Renal pelvis (tissue), 4 donors: ENCODE data around the gene HLA-A. TPM values are rescaled to one million over a fixed set of nuclear protein-coding genes. Genes with fewer than 3 reads are reported as not detected.
"Not testable (repeated sequence)": the region's sequence is repeated elsewhere in the genome, so short reads cannot be mapped to it uniquely, and the experiment has no call there.

ENCODE experiments used
- DNase-seq: peaks from one replicate; pipeline ENCODE4 v3.0.0-alpha.2; 2013
- polyA plus RNA-seq, 3 donors: library from polyadenylated mRNA; unstranded; fragments of 120-200 nt; gene quantifications; one replicate each; pipeline ENCODE4 v1.2.1, GENCODE V29; 2013; ENCODE audit not compliant: insufficient read length in 3 of 3

HLA-A gene
- polyA plus RNA-seq, 3 donors: 177 to 196 (median 179) TPM

DNA sequence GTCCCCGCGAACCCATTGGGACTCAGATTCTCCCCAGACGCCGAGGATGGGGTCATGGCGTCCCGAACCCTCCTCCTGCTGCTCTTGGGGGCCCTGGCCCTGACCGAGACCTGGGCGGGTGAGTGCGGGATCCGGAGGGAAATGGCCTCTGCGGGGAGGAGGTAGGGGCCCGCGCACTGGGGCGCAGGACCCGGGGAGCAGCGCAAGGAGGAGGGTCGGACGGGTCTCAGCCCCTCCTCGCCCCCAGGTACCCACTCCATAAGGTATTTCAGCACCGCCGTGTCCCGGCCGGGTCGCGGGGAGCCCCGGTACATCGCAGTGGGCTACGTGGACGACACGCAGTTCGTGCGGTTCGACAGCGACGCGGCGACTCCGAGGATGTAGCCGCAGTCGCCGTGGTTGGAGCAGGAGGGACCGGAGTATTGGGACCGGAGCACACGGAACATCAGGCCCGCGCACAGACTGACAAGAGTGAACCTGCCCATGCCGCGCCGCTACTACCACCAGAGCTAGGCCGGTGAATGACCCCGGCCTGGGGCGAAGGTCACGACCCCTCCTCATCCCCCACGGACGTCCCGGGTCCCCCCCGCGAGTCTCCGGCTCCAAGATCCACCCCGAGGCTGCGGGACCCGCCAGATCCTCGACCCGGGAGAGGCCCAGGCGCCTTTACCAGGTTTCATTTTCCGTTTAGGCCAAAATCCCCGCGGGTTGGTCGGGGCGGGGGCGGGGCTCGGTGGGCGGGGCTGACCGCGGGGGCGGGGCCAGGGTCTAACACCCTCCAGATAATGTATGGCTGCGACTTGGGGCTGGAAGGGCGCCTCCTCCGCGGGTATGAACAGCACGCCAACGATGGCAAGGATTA, 15.7 kb upstream of the HLA-A start:
- DNase-seq: peak; percentile 44

DNA sequence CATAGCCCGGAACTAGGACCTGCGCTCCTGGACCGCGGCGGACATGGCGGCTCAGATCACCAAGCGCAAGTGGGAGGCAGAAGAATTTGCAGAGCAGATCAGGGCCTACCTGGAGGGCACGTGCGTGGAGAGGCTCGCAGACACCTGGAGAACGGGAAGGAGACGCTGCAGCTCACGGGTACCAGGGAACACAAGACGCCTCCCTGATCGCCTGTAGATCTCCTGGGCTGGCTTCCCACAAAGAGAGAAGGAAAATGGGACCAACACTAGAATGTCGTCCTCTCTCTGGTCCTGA, 15.1 kb upstream of the HLA-A start:
- DNase-seq: no peak

DNA sequence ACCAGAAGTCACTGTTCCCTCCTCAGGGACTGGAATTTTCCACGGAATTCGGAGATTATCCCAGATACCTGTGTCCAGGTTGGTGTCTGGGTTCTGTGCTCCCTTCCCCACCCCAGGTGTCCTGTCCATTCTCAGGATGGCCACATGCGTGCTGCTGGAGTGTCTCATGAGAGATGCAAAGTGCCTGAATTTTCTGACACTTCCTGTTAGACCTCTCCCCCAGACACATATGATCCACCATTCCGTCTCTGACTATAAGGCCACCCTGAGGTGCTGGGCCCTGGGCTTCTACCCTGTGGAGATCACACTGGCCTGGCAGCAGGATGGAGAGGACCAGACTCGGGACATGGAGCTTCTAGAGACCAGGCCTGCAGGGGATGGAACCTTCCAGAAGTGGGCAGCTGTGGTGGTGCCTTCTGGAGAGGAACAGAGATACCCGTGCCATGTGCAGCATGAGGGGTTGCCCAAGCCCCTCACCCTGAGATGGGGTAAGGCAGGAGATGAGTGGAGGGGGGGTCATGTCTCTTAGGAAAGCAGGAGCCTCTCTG, 14.4 kb upstream of the HLA-A start:
- DNase-seq: no peak

DNA sequence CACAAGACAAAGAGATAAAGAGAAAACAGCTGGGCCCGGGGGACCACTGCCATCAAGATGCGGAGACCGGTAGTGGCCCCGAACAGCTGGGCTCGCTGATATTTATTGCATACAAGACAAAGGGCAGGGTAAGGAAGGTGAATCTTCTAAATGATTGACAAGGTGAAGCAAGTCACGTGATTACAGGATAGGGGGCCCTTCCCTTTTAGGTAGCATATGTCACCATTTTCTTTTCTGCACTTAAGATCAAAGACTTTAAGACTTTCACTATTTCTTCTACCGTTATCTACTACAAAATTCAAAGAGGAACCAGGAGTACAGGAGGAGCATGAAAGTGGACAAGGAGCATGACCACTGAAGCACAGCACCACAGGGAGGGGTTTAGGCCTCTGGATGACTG, 12.3 kb upstream of the HLA-A start:
- DNase-seq: not testable (repeated sequence)

DNA sequence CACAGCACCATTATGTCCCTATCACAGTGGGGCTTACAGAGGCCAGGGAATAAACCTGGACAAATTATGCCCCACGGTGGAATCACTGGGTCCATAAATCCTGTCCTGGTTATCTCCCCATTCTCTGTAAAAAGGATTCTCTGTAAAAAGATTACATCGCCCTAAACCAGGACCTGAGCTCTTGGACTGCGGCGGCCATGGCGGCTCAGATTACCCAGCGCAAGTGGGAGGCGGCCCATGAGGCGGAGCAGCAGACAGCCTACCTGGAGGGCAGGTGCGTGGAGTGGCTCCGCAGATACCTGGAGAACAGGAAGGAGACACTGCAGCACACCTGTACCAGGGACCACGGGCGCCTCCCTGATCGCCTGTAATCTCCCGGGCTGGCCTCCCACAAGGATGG, 8.4 kb upstream of the HLA-A start:
- no peak for DNase-seq

DNA sequence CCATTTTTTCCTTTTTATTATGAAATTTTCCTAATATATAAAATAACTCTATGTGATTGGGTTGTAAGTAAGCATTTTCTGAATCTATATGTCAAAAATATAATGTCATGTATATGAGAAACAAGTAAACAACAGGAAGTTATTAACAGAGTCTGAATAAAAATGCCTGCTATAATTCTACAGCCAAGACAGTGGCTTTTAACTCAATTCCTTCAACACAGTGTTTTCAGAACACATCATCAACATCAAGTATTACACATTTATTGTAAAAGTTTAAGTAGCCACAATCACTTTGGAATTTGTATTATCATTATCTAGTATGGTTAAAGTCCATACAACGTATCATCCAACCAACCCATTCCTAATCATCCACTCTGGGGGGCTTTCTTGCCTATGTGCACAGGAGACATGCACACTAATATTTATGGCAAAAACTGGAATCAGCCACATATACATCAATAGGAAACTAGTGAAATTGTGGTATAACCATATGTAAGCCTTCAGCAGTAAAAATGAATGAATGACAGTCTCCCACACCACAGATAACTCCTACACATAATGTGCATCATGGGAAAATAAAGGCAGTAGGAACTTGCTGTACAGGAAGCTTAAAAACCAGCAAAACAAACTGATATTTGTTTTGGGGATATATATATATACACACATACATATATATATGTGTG, 6.9 kb upstream of the HLA-A start:
- DNase-seq: no peak

DNA sequence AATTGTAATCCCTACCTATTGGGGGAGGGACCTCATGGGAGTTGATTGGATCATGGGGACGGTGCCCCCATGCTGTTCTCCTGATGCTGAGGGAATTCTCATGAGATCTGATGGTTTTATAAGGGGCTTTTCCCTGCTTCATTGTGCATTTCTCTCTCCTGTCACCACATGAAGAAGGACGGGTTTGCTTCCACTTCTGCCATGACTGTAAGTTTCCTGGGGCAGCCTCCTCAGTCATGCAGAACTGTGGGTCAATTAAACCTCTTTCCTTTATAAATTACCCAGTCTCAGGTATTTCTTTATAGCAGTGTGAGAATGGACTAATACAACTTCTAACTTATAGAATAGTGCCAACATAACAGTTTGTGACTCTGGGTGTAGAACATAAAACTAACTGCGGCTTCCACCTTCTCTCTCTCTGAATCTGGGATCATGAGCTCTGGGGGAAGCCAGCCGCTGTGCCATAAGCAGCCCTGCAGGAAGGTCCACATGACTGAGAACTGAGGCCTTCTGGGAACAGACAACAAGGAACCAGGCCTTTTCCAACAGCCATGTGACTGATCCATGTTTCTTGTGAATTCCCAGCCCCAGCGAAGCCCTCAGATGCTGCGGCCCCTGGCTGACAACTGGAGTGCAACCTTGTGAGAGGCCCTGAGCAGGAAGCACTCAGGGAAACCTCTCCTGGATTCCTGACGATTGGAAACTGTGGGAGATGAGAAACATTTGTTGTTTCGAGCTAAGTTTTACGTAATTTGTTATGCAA, 3.4 kb upstream of the HLA-A start:
- no peak for DNase-seq

DNA sequence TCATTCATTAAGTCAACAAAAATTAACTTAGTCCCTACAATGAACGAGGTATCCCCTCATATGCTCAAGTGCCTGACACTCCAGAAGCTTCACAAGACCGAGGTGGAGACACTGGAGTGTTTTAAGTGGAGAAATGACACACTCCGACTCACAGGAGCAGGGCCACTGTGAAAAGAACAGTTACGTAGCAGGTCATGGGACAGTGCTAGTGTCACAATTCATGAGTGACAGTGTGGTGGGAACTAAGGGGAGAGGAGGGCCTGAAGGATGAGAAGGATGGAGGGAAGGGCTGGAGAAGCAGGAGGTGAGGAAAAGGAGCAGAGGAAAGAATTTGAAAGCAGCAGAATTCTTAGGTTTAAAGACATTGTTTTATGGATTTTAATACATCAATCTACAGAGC, 1.3 kb upstream of the HLA-A start:
- no peak for DNase-seq

DNA sequence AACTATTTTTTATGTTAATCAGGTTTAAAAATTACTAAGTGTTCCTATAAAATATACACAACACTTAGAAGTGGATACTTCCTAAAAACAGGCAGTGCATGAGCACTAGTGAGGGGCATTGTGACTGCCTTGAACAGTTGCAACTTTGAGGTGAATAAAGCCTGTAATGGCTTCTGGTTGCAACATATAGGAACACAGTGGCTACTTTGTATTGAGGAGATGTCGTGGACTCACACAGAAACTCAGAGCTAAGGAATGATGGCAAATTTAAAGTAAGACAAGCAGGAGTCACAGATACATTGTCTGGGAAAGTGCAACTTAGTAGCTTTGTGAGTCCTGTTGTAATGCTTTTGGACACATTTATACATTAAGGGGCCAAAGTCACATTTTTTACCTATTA, 861 bp upstream of the HLA-A start:
- no peak for DNase-seq

DNA sequence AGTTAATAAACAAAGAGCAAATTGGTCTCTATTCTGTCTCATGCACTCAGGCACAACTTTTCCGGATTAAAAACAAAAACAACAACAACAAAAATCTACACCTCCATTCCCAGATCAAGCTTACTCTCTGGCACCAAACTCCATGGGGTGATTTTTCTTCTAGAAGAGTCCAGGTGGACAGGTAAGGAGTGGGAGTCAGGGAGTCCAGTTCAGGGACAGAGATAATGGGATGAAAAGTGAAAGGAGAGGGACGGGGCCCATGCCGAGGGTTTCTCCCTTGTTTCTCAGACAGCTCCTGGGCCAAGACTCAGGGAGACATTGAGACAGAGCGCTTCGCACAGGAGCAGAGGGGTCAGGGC, 437 bp upstream of the HLA-A start:
- DNase-seq: no peak

DNA sequence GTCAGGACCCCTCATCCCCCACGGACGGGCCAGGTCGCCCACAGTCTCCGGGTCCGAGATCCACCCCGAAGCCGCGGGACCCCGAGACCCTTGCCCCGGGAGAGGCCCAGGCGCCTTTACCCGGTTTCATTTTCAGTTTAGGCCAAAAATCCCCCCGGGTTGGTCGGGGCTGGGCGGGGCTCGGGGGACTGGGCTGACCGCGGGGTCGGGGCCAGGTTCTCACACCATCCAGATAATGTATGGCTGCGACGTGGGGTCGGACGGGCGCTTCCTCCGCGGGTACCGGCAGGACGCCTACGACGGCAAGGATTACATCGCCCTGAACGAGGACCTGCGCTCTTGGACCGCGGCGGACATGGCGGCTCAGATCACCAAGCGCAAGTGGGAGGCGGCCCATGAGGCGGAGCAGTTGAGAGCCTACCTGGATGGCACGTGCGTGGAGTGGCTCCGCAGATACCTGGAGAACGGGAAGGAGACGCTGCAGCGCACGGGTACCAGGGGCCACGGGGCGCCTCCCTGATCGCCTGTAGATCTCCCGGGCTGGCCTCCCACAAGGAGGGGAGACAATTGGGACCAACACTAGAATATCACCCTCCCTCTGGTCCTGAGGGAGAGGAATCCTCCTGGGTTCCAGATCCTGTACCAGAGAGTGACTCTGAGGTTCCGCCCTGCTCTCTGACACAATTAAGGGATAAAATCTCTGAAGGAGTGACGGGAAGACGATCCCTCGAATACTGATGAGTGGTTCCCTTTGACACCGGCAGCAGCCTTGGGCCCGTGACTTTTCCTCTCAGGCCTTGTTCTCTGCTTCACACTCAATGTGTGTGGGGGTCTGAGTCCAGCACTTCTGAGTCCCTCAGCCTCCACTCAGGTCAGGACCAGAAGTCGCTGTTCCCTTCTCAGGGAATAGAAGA, 978 bp downstream of the HLA-A start:
- no peak for DNase-seq

DNA sequence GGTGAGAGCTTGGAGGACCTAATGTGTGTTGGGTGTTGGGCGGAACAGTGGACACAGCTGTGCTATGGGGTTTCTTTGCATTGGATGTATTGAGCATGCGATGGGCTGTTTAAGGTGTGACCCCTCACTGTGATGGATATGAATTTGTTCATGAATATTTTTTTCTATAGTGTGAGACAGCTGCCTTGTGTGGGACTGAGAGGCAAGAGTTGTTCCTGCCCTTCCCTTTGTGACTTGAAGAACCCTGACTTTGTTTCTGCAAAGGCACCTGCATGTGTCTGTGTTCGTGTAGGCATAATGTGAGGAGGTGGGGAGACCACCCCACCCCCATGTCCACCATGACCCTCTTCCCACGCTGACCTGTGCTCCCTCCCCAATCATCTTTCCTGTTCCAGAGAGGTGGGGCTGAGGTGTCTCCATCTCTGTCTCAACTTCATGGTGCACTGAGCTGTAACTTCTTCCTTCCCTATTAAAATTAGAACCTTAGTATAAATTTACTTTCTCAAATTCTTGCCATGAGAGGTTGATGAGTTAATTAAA, 3.0 kb downstream of the HLA-A start:
- no peak for DNase-seq

DNA sequence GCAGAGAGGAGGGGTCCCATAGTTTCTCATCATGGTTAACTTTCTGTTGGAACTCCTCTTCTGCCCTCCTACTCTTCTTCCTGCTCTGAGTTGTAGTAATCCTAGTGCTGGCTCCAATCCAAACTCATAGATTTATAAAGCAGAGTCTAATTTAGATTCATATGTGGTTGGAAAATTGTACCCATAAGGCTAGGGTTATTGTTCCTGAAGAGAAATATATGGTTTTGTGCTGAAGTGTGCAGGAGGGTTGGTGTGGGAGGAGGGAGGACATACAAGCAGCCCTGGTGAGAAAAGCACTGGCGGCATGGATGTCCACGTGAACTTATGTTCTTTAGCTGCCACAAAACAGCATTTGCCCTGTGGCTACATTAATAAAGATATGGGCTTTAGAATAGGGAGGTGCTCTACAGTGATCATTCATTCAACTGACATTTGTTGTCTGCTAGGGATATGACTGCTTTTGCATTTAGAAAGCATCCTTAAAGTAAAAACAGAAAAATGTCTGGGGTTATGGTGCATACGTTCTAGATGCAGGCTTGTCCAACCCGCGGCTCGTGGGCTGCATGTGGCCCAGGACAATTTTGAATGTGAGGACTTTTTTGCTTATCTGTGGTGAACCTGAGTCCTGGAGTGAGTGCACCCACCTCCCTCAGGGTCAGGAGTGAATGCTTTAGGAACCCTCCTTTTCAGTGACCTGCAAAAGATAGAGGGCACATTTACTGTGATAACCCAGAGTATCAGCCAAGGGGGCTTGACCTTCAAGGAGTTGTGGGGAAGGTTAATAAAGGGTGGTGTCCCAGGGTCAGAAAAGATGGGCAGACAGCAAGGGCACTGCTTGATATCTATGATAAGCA, 4.1 kb downstream of the HLA-A start:
- DNase-seq: no peak

DNA sequence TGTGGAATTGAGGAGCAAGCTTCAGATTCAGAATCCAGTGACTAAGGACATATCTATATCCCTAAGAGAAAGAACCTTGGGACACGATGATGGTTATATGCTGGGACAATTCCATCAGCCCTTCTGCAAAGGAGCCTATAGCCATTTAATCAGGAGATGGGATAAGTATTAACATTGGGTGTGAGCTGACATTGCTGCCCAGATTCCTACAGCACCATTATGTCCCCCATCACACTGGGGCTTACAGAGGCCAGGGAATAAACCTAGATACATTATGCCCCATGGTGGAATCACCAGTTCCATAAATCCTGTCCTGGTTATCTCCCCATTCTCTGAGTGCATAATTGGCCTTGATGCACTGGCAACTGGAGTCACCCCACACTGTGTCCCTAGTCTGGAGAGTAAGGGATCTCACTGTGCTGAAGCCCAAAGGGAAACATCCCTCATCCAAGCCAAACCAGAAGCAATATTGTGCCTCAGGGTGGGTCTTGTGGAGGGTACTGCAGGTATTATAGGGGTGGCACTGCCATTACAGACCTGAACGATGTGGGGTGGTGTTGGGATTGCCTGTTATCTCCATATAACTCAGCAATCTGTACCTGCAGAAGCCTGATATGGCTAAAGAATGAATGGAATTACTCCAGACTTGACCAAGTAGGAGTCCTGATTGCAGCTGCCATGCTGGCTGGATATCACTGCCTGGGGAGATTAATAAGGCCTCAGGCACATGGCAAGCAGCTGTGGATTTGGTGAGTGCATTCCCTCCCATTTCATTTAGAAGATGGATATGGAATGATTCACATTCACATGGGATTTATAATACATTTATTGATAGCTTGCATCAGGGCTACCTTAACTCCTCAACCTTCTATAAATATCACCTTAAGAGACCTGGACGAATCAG, 5.0 kb downstream of the HLA-A start:
- no peak for DNase-seq

DNA sequence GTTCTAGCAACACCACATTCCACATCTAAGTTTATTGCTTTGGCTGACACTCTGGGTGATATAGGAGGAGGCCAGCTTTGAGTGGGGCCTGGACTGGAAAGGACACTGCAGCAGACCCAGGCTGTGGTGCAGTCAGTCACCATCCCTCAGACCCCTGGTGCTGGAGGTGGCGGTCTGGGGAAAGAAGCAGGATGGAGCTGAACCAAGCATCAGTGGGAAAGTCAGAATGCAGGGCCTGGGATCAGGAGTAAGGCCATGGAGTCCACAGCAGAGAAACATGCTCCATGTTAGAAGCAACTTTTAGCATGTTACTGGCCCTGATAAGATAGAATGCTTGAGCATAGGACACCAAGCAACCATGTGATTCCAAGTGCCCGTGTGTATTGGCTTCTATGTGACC, 5.9 kb downstream of the HLA-A start:
- DNase-seq: no peak

DNA sequence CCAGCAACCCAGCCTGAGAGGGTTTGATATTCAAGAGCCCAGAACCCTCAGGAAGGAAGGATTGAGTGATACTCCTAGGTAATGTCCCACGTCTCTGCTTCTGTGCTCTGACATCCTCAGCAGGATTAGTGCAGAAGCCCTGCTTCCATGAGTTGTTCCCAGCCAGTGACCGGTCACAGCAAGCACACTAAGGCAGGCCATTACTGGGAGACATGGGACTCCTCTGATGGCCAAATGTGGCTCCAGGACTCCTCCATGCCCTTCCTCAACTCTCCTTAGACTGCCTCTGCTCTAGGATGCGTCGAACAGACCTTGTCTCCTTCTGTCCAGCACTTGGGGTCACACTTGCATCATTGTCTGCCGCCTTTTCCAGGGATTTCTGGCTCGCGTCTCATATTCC, 7.6 kb downstream of the HLA-A start:
- no peak for DNase-seq

DNA sequence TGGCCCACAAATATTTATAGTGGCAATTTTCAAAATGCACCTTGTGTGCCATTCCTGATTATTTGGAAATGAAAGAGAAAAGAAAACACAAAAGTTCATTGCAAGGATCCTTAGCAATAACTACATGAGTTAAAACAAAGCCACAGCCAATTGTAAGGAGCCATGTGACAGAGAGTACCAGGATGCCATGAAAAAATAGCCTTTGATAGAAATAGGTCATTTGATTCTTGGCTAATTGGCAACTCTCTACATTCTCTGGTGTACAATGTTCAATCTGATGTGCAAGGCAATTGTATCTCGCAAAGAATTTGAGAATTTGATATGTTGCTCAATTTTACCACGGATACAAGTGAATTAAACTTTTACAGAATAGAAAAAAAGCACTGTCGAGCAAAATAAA, 9.6 kb downstream of the HLA-A start:
- no peak for DNase-seq

DNA sequence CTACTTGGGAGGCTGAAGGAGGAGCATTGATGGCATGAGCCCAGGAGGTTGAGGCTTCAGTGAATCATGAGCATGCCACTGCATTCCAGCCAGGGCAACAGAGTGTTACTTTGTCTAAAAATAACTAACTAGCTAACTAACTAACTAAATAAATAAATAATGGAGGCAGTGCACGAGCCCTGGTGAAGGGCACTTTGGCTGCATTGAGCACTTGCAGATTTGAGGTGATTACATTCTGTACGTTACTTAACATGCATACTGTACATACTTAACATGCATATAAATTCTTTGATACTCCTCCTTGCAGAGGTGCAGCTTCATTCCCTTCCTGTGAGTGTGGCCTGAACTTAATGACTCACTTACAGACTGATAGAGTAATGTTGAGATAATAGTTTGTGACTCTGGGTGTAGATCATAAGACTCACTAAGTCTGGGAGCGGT, 10.7 kb downstream of the HLA-A start:
- no peak for DNase-seq

DNA sequence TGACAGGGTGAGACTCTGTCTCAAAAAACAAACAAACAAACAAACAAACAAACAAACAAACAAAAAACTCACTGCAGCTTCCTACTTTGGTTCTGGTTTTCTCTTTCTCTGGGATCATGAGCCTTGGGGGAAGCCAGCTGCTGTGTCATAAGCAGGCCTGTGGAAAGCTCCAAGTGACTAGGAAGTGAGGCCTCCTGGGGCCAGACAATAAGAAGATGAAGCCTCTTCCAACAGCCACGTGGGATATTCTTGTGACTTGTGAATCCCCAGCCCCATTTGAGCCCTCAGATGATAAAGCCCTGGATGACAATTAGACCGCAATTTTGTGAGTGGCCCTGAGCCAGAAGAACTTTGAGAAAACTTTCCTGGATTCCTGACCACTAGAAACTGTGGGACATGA, 11.4 kb downstream of the HLA-A start:
- no peak for DNase-seq
